Uterus (tissue), 2 donors: Measurements from ENCODE around the gene TINAG.

Source experiments
- POLR2A ChIP-seq, 2 donors: fragments of 450-650 bp; IDR thresholded peaks; one replicate each; pipeline ENCODE4 v1.6.1; 2016; ENCODE audit warnings: antibody characterized with exemption in 2 of 2, mild to moderate bottlenecking in 1 of 2, moderate library complexity in 1 of 2
- TF ChIP-seq, protein P1 (sequence below), 4 experiments: fragments of 200-600 bp in 2 of 4; fragments of 450-650 bp in 2 of 4; sonication (generic) in 2 of 4; IDR thresholded peaks; one replicate each; pipeline ENCODE4 v1.5.1; 2016 to 2019; ENCODE audit warnings: antibody characterized with exemption in 4 of 4, mild to moderate bottlenecking in 2 of 4, moderate library complexity in 1 of 4

- TF ChIP-seq, protein P1, sequence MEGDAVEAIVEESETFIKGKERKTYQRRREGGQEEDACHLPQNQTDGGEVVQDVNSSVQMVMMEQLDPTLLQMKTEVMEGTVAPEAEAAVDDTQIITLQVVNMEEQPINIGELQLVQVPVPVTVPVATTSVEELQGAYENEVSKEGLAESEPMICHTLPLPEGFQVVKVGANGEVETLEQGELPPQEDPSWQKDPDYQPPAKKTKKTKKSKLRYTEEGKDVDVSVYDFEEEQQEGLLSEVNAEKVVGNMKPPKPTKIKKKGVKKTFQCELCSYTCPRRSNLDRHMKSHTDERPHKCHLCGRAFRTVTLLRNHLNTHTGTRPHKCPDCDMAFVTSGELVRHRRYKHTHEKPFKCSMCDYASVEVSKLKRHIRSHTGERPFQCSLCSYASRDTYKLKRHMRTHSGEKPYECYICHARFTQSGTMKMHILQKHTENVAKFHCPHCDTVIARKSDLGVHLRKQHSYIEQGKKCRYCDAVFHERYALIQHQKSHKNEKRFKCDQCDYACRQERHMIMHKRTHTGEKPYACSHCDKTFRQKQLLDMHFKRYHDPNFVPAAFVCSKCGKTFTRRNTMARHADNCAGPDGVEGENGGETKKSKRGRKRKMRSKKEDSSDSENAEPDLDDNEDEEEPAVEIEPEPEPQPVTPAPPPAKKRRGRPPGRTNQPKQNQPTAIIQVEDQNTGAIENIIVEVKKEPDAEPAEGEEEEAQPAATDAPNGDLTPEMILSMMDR (IDR thresholded peaks at IDR 0.05), result no peak
- no peak for TF ChIP-seq POLR2A (IDR thresholded peaks at IDR 0.05)
Measured at GRCh38 chr6:54285595-54285994, 22.6 kb upstream of the TINAG start.
